Smooth muscle cell (in vitro differentiated cells): Measurements from ENCODE around the gene DMPK. TPM values are rescaled to one million over a fixed set of nuclear protein-coding genes. Genes with fewer than 3 reads are reported as not detected.

Experiments used
- DNase-seq: peaks from one replicate; lab custom pipeline; 2025; ENCODE audit not compliant: unreplicated experiment; lab: John Stamatoyannopoulos, UW
- H2AFZ ChIP-seq: fragments of 200-600 bp; sonication (generic); 2 replicates; pipeline ENCODE4 v1.6.0; 2016; ENCODE audit warnings: antibody characterized with exemption, low read depth, mild to moderate bottlenecking
- H3F3A ChIP-seq: fragments of 200-600 bp; sonication (generic); 2 replicates; pipeline ENCODE4 v1.6.0; 2017; ENCODE audit warnings: antibody characterized with exemption, low read depth
- H3K27ac ChIP-seq: fragments of 200-600 bp; sonication (generic); 2 replicates; pipeline ENCODE4 v1.5.1; 2016; ENCODE audit warnings: low read depth, mild to moderate bottlenecking
- H3K27me3 ChIP-seq: fragments of 200-600 bp; sonication (generic); 2 replicates; pipeline ENCODE4 v1.6.1; 2016; ENCODE audit warnings: low read depth, mild to moderate bottlenecking
- H3K36me3 ChIP-seq: fragments of 200-600 bp; sonication (generic); 2 replicates; pipeline ENCODE4 v1.5.1; 2016; ENCODE audit warnings: low read depth
- H3K4me1 ChIP-seq: fragments of 200-600 bp; sonication (generic); 2 replicates; pipeline ENCODE4 v1.5.1; 2016; ENCODE audit warnings: low read depth
- H3K4me2 ChIP-seq: fragments of 200-600 bp; sonication (generic); 2 replicates; pipeline ENCODE4 v1.6.0; 2016; ENCODE audit warnings: mild to moderate bottlenecking
- H3K4me3 ChIP-seq: fragments of 200-600 bp; sonication (generic); 2 replicates; pipeline ENCODE4 v1.5.1; 2016; ENCODE audit warnings: mild to moderate bottlenecking
- H3K79me2 ChIP-seq: fragments of 200-600 bp; sonication (generic); 2 replicates; pipeline ENCODE4 v1.6.0; 2016; ENCODE audit warnings: low read depth, mild to moderate bottlenecking
- H3K9ac ChIP-seq: fragments of 200-600 bp; sonication (generic); 2 replicates; pipeline ENCODE4 v1.6.0; 2016; ENCODE audit warnings: low read depth
- H3K9me3 ChIP-seq: fragments of 200-600 bp; sonication (generic); replicated peaks from 2 replicates; pipeline ENCODE4 v1.5.1; 2016; ENCODE audit warnings: low read depth
- H4K20me1 ChIP-seq: fragments of 200-600 bp; sonication (generic); 2 replicates; pipeline ENCODE4 v1.6.0; 2016; ENCODE audit warnings: low read depth
- CTCF ChIP-seq: fragments of 200-600 bp; sonication (generic); IDR thresholded peaks from 2 replicates; pipeline ENCODE4 v1.5.1; 2017; ENCODE audit warnings: borderline replicate concordance, mild to moderate bottlenecking, antibody characterized with exemption; ENCODE audit not compliant: insufficient read depth, poor library complexity, severe bottlenecking
- WGBS: methylation state at CpG from one replicate; pipeline ENCODE4 v1.1.7; 2016; ENCODE audit warnings: low lambda C conversion rate; 5-methylcytosine and 5-hydroxymethylcytosine counted together
- polyA plus RNA-seq: library from polyadenylated mRNA; unstranded; fragments of >200 nt; fragmentation: Nextera tagmentation; extraction: Ambion mirVana; gene quantifications from 2 replicates; pipeline ENCODE4 v1.2.1, GENCODE V29; 2016
- total RNA-seq: library from RNA; depleted of rRNA; stranded (reverse); fragments of >200 nt; gene quantifications from 2 replicates; pipeline ENCODE4 v1.2.3, GENCODE V29; 2014

The DMPK gene
- total and polyA plus RNA-seq, 2 experiments from 2014 or later = 23.6 to 32.7 TPM

GRCh38 chr19:45781214-45782161 is 802 bp downstream of the DMPK start:
- whole genome bisulfite sequencing = 72% methylated on average over 12 of the region's 17 CpGs
- Histone ChIP-seq H3K4me1 (peaks cover 27% of the 10 kb centered on the region), H3K36me3 (no peaks in the 10 kb centered on the region), H3K27me3 (no peaks in the 10 kb centered on the region), H2AFZ (no peak overlapping the region), H3K27ac (peak overlapping the region; percentile 93), H3K4me3 (peak overlapping the region; percentile 43), H4K20me1 (peaks cover 60% of the 10 kb centered on the region), H3K9ac (no peak overlapping the region), H3K79me2 (peaks cover 19% of the 10 kb centered on the region), H3F3A (peaks cover 25% of the 10 kb centered on the region), H3K4me2 (peak overlapping the region; percentile 88), H3K9me3 (no peaks in the 10 kb centered on the region)
- no peak for DNase-seq
- TF ChIP-seq CTCF = no peak

DNA sequence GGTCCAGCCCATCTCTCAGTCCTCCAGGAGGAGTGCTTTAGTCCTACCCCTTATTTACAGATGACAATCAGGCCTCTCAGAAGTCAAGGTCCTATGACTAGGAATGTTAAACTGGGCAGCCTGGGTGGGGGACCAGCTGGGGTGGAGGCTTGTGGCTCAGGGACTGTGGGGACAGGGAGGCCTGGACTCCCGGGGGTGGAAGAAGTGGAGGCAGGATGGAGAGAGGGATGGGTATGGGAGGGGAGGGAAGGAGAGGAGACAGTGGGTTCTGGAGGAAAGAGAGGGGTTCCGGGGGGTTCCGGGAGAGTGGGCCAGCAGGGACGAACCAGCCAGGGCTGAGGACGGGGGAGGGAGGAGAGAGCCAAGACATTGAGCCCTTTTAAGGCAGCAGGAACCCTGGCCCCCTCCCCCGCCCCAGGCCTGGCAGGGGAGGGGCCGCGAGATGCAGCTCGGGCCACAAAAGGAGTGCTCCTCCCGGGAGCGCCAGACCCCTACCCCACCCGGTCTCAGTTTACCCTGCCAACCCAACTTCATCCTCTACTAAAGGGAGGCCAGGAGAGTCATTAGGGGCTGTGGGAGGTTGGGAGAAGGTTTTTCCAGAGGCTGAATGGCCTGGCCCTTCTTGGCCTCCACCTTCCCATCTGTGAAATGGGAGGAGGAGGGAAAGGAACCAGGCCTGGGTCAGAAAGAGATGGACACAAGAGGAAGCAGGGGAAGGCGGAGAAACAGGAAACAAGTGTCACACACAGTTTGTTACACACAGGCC is 1.7 kb downstream of the DMPK start:
- peak overlapping the region; percentile 88 for H3K4me2 ChIP-seq
- peaks cover 19% of the 10 kb centered on the region for H3K79me2 ChIP-seq
- H3K27me3 ChIP-seq = no peaks in the 10 kb centered on the region
- peaks cover 25% of the 10 kb centered on the region for H3F3A ChIP-seq
- no peak for TF ChIP-seq CTCF
- H2AFZ ChIP-seq = no peak overlapping the region
- H3K27ac ChIP-seq = no peak overlapping the region
- H3K4me1 ChIP-seq = peaks cover 27% of the 10 kb centered on the region
- H4K20me1 ChIP-seq = peaks cover 60% of the 10 kb centered on the region
- no peak for DNase-seq
- peak overlapping the region; percentile 43 for H3K4me3 ChIP-seq
- H3K9me3 ChIP-seq = no peaks in the 10 kb centered on the region
- no peak overlapping the region for H3K9ac ChIP-seq
- 58% methylated on average over 8 of the region's 13 CpGs for WGBS
- no peaks in the 10 kb centered on the region for H3K36me3 ChIP-seq

- Histone ChIP-seq H3K9me3 (no peaks in the 10 kb centered on the region), H3K79me2 (peaks cover 14% of the 10 kb centered on the region), H3K4me1 (peaks cover 27% of the 10 kb centered on the region), H3F3A (peaks cover 24% of the 10 kb centered on the region), H3K36me3 (no peaks in the 10 kb centered on the region), H3K4me3 (no peak overlapping the region), H3K27ac (no peak overlapping the region), H2AFZ (no peak overlapping the region), H3K4me2 (peak overlapping the region; percentile 88), H4K20me1 (peaks cover 59% of the 10 kb centered on the region), H3K27me3 (no peaks in the 10 kb centered on the region), H3K9ac (no peak overlapping the region)
- TF ChIP-seq CTCF = no peak
- no peak for DNase-seq
- WGBS = 73% methylated on average over 4 of the region's 4 CpGs
These were observed 2.2 kb downstream of the DMPK start for GRCh38 chr19:45780146-45780447.
